Panc1 (cell line): Measurements from ENCODE around the gene PALB2. TPM values are rescaled to one million over a fixed set of nuclear protein-coding genes. Genes with fewer than 3 reads are reported as not detected.

Source experiments
- ATAC-seq: fragments of 200-7000 bp; cut with Tn5 transposase; 2 replicates; pipeline ENCODE4 v1.9.1; 2020; ENCODE audit warnings: mild to moderate bottlenecking, moderate library complexity
- BruUV-seq: library from RNA; stranded (reverse); fragments of 400-500 nt; replicated peaks from 2 replicates; lab custom pipeline; 2021; lab: Mats Ljungman, UMichigan
- CTCF ChIA-PET: fragments of 300-600 bp; sonication (Branson Sonifier 250); formaldehyde crosslinking; loops from one replicate; lab custom pipeline; 2022; ENCODE audit warnings: antibody characterized with exemption; lab: Charles Lee
- POLR2A ChIA-PET: fragments of 300-600 bp; sonication (Branson Sonifier 250); formaldehyde crosslinking; loops from one replicate; lab custom pipeline; 2022; ENCODE audit warnings: antibody characterized with exemption; lab: Charles Lee
- DNase-seq: peaks from one replicate; pipeline ENCODE4 v3.0.0-alpha.2; 2010; ENCODE audit warnings: low read depth, low spot score
- H3K27ac ChIP-seq: 2 replicates; pipeline ENCODE4 v1.5.1; 2011; ENCODE audit warnings: mild to moderate bottlenecking, low read length, inconsistent platforms
- H3K27me3 ChIP-seq: fragments of 200-500 bp; sonication (Bioruptor generic); 2 replicates; pipeline ENCODE4 v1.6.0; 2014; ENCODE audit warnings: low read length, inconsistent platforms; ENCODE audit not compliant: control insufficient read depth, insufficient read depth
- H3K36me3 ChIP-seq: fragments of 200-500 bp; sonication (Bioruptor generic); 2 replicates; pipeline ENCODE4 v1.5.1; 2014; ENCODE audit warnings: inconsistent platforms, mild to moderate bottlenecking, low read length, moderate library complexity; ENCODE audit not compliant: control insufficient read depth, insufficient read depth
- H3K4me1 ChIP-seq: 2 replicates; pipeline ENCODE4 v1.5.1; 2011; ENCODE audit warnings: inconsistent platforms, mild to moderate bottlenecking, low read length, moderate library complexity; ENCODE audit not compliant: control insufficient read depth, insufficient read depth
- H3K4me3 ChIP-seq, 2 experiments: 2 replicates each; pipeline ENCODE4 v1.5.1; 2011 to 2012; ENCODE audit warnings: low read depth in 2 of 2, low read length in 2 of 2, mild to moderate bottlenecking in 2 of 2, inconsistent platforms in 1 of 2, moderate library complexity in 1 of 2
- H3K9me3 ChIP-seq: fragments of 200-500 bp; sonication (Bioruptor generic); 2 replicates; pipeline ENCODE4 v1.5.1; 2014; ENCODE audit warnings: low read depth, mild to moderate bottlenecking, inconsistent platforms, low read length, moderate library complexity; ENCODE audit not compliant: control insufficient read depth, insufficient read depth
- POLR2AphosphoS5 ChIP-seq: IDR thresholded peaks from 2 replicates; pipeline ENCODE4 v1.6.1; 2012; ENCODE audit warnings: mild to moderate bottlenecking, low read depth, low read length, moderate library complexity
- REST ChIP-seq, 2 experiments: IDR thresholded peaks; 2 replicates each; pipeline ENCODE4 v1.6.1; 2011 to 2012; ENCODE audit warnings: low read depth in 2 of 2, control low read depth in 1 of 2, low read length in 1 of 2, mild to moderate bottlenecking in 1 of 2, moderate library complexity in 1 of 2; ENCODE audit not compliant: insufficient read depth in 1 of 2
- SIN3A ChIP-seq: IDR thresholded peaks from 2 replicates; pipeline ENCODE4 v1.6.1; 2012; ENCODE audit warnings: low read depth, mild to moderate bottlenecking, low read length, moderate library complexity, borderline replicate concordance; ENCODE audit not compliant: insufficient read depth
- TCF7L2 ChIP-seq: IDR thresholded peaks from 2 replicates; pipeline ENCODE4 v1.6.1; 2011; ENCODE audit warnings: mild to moderate bottlenecking, low read depth, low read length, inconsistent platforms
- in situ Hi-C: cut with HindIII; loops from 2 replicates; pipeline ENCODE4 v1.10.0; 2016; ENCODE audit warnings: low sequenced_read_pairs, low pct_unique_long_range_greater_than_20kb
- intact Hi-C: fragments of 100-400 bp; cut with micrococcal nuclease; formaldehyde crosslinking; loops from one replicate; pipeline ENCODE4 v1.10.0; 2022; ENCODE audit not compliant: unreplicated experiment
- total RNA-seq: library from RNA; stranded (reverse); gene quantifications from one replicate; pipeline ENCODE4 v1.2.1, GENCODE V29; 2021; ENCODE audit not compliant: unreplicated experiment
- TF ChIP-seq, protein P1 (sequence below): fragments of 450-650 bp; IDR thresholded peaks from 2 replicates; pipeline ENCODE4 v1.5.1; 2017; ENCODE audit warnings: mild to moderate bottlenecking

PALB2 gene
- total RNA-seq, 1 experiment from 2014 or later, result 21.7 TPM

DNA sequence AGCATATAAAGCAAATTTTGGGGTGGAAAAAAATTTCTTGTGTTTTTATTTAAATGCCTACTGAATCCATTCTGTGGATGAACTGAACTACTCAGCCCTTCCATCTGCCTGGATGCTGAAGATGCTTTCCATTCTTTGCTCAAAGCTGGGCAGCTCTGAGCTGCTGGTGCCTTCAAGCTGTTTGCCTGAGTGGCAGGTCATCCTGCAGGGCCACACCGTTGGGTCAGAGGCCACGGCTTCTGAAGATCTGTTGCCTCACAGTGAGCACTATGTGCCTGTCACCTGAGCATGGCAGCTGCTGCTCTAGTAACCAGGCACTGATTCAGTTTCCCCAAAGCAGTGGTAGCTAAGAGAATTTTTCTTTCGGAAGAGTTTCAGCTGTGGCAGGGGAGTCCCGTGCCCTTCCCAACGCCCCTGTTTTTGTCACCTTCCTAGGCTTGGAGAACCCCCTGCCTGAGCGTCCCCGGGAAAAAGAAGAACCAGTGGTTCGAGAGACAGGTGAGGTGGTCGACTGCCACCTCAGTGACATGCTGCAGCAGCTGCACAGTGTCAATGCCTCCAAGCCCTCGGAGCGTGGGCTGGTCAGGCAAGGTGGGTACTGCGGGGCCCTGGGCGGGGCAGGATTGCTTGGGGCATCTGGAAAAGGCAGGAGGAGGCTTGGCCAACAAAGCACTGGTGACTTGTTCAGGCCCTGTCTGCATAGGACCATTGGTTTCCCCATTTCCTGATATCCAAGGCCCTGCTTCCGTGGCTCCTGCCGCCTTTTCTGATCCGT, 46.1 kb upstream of the PALB2 start:
- TF ChIP-seq, protein P1, sequence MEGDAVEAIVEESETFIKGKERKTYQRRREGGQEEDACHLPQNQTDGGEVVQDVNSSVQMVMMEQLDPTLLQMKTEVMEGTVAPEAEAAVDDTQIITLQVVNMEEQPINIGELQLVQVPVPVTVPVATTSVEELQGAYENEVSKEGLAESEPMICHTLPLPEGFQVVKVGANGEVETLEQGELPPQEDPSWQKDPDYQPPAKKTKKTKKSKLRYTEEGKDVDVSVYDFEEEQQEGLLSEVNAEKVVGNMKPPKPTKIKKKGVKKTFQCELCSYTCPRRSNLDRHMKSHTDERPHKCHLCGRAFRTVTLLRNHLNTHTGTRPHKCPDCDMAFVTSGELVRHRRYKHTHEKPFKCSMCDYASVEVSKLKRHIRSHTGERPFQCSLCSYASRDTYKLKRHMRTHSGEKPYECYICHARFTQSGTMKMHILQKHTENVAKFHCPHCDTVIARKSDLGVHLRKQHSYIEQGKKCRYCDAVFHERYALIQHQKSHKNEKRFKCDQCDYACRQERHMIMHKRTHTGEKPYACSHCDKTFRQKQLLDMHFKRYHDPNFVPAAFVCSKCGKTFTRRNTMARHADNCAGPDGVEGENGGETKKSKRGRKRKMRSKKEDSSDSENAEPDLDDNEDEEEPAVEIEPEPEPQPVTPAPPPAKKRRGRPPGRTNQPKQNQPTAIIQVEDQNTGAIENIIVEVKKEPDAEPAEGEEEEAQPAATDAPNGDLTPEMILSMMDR, result no peak
- TF ChIP-seq REST (IDR thresholded peaks at IDR 0.05; ENCODE audit: insufficient read depth in 1 of 2, low read depth in 2 of 2, low read length in 1 of 2), result no peak
- TF ChIP-seq SIN3A, result no peak
- no peak for TF ChIP-seq POLR2AphosphoS5
- no peak for TF ChIP-seq TCF7L2
- H3K9me3 ChIP-seq, result no peaks in the 10 kb centered on the region
- H3K36me3 ChIP-seq, result peaks cover 15% of the 10 kb centered on the region
- in situ Hi-C loops, result no loop called here
- ChIA-PET POLR2A (no interaction called here), CTCF (no interaction called here)
- no peaks in the 10 kb centered on the region for H3K4me1 ChIP-seq
- intact Hi-C loops, result no loop called here
- ATAC-seq, result no peak
- TSS peak; percentile 49 for BruUV-seq
- DNase-seq, result no peak
- no peak overlapping the region for H3K27ac ChIP-seq
- H3K4me3 ChIP-seq, result no peak overlapping the region
- H3K27me3 ChIP-seq, result no peaks in the 10 kb centered on the region

DNA sequence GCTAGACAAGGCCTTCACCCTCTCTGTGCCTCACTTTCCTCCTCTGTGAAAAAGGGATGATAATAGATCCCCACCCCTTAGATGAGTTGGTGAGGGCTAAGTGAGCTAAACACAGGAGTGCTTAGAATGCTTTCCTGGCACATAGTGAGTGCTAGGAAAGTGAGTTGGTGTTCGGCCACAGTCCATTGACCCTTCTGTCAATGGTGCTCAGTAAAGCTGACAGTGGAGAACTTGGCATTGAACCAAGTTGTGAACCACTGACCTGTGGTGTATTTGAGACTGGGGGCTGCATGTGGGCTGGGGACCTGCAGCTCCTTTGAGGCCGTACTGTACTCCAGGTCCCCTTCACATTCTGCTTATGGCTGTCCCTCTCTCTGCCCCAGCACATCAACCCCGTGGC, 42.4 kb upstream of the PALB2 start:
- intact Hi-C loops (no loop called here), in situ Hi-C loops (no loop called here)
- POLR2A ChIA-PET, result no interaction called here
- H3K36me3 ChIP-seq, result peaks cover 32% of the 10 kb centered on the region
- H3K27ac ChIP-seq, result no peak overlapping the region
- no peaks in the 10 kb centered on the region for H3K27me3 ChIP-seq
- CTCF ChIA-PET, result interaction anchor here (0.6 kb wide), 1 partner anchor 353 kb away, joined by 3 read pairs; no protein-coding TSS in a partner anchor
- no peak for TF ChIP-seq SIN3A
- TF ChIP-seq REST (IDR thresholded peaks at IDR 0.05; ENCODE audit: insufficient read depth in 1 of 2, low read depth in 2 of 2, low read length in 1 of 2), result no peak
- TF ChIP-seq TCF7L2, result no peak
- TF ChIP-seq, protein P1, result no peak
- TF ChIP-seq POLR2AphosphoS5, result no peak
- no peaks in the 10 kb centered on the region for H3K9me3 ChIP-seq
- H3K4me3 ChIP-seq, result no peak overlapping the region
- no TSS peak for BruUV-seq
- no peak for DNase-seq
- peaks cover 15% of the 10 kb centered on the region for H3K4me1 ChIP-seq
- ATAC-seq, result no peak
